ENCODE measurements around the gene ELAVL1. TPM values are rescaled to one million over a fixed set of nuclear protein-coding genes. Genes with fewer than 3 reads are reported as not detected.
A peak's percentile ranks its signal among the peaks of the same experiment; 100 is the strongest.

The ELAVL1 gene
- total and polyA plus RNA-seq, 9 of the 15 experiments (the other 6 are each of a cell fraction or from before 2014, with no cell fraction given), result 4.3 to 172 (median 69.2) TPM

- TF ChIP-seq MLX (CRISPR knock-in tag; conservative IDR thresholded peaks at IDR 0.05) (no peak), ZEB2 (IDR thresholded peaks at IDR 0.05) (0 out of 2 replicates have a peak, but pooled peaks have one; percentile 17), ZC3H4 (CRISPR knock-in tag; IDR thresholded peaks at IDR 0.05; ENCODE audit: borderline replicate concordance) (no peak; the same call in 1 of the 2 replicates), PTBP1 (IDR thresholded peaks at IDR 0.05; ENCODE audit: low read depth, low read length) (no peak), RHOXF2B (CRISPR knock-in tag; conservative IDR thresholded peaks at IDR 0.05) (no peak), SMAD4 (CRISPR knock-in tag; conservative IDR thresholded peaks at IDR 0.05) (no peak), PRDM10 (IDR thresholded peaks at IDR 0.05; ENCODE audit: partially characterized antibody) (no peak), PYGO2 (tag; IDR thresholded peaks at IDR 0.05) (no peak), RFX7 (CRISPR knock-in tag; IDR thresholded peaks at IDR 0.05) (no peak), HNRNPK (IDR thresholded peaks at IDR 0.05; ENCODE audit: low read depth, low read length, poor library complexity, severe bottlenecking) (no peak), ELK3 (CRISPR knock-in tag; IDR thresholded peaks at IDR 0.05) (no peak), SRSF9 (IDR thresholded peaks at IDR 0.05; ENCODE audit: borderline replicate concordance, low read depth, low read length) (no peak), KDM1A (IDR thresholded peaks at IDR 0.05) (peak in 1 of 2 experiments; percentile 56; a peak in 1 of 4 replicates), POLR2AphosphoS2 (IDR thresholded peaks at IDR 0.05; ENCODE audit: low read length) (no peak), RBM39 (optimal IDR thresholded peaks at IDR 0.05; ENCODE audit: low read depth, low read length) (no peak), JUNB (CRISPR knock-in tag; conservative IDR thresholded peaks at IDR 0.05) (0 out of 2 replicates have a peak, but pooled peaks have one; percentile 39), CREM (IDR thresholded peaks at IDR 0.05; ENCODE audit: low read depth) (peak; percentile 66), TRIM24 (IDR thresholded peaks at IDR 0.05) (0 out of 4 replicates have a peak, but pooled peaks of 1 of the 2 experiments have one; percentile 32), ZNF124 (CRISPR knock-in tag; IDR thresholded peaks at IDR 0.05) (no peak), CHD4 (IDR thresholded peaks at IDR 0.05; ENCODE audit: insufficient read depth, insufficient replicate concordance, low read depth, low read length, poor library complexity, severe bottlenecking) (peak; percentile 77), PHB (CRISPR knock-in tag; IDR thresholded peaks at IDR 0.05) (0 out of 2 replicates have a peak, but pooled peaks have one; percentile 49), TCF15 (CRISPR knock-in tag; IDR thresholded peaks at IDR 0.05) (no peak), SP1 (CRISPR knock-in tag; IDR thresholded peaks at IDR 0.05) (peak; percentile 39; the same call in 1 of the 2 replicates), SMAD3 (CRISPR knock-in tag; conservative IDR thresholded peaks at IDR 0.05) (0 out of 2 replicates have a peak, but pooled peaks have one; percentile 25)
Measured at GRCh38 chr19:8005534-8006256, at the start of gene ELAVL1 (continued).
